Neuronal stem cell (in vitro differentiated cells): ENCODE data around the gene MFAP2.

Experiments
- DNase-seq: peaks from one replicate; pipeline ENCODE4 v3.0.0-alpha.2; 2013; ENCODE audit warnings: low spot score
- H2AFZ ChIP-seq: one replicate; pipeline ENCODE4 v1.6.1; 2013; ENCODE audit warnings: mild to moderate bottlenecking, low read length, inconsistent platforms
- H2AK5ac ChIP-seq: 2 replicates; pipeline ENCODE4 v1.6.1; 2013; ENCODE audit warnings: low read depth, mild to moderate bottlenecking, inconsistent platforms, low read length, moderate library complexity, mixed read lengths
- H2BK120ac ChIP-seq: 2 replicates; pipeline ENCODE4 v1.6.1; 2013; ENCODE audit warnings: low read depth, mild to moderate bottlenecking, inconsistent platforms, low read length, moderate library complexity, mixed read lengths
- H2BK12ac ChIP-seq: one replicate; pipeline ENCODE4 v1.6.1; 2013; ENCODE audit warnings: low read length, inconsistent platforms
- H2BK15ac ChIP-seq: 2 replicates; pipeline ENCODE4 v1.6.1; 2013; ENCODE audit warnings: mild to moderate bottlenecking, low read length, inconsistent platforms, mixed read lengths
- H2BK5ac ChIP-seq: one replicate; pipeline ENCODE4 v1.6.1; 2013; ENCODE audit warnings: inconsistent platforms, mild to moderate bottlenecking, low read length, moderate library complexity
- H3K14ac ChIP-seq: one replicate; pipeline ENCODE4 v1.6.1; 2013; ENCODE audit warnings: low read length, inconsistent platforms
- H3K18ac ChIP-seq: 2 replicates; pipeline ENCODE4 v1.6.1; 2013; ENCODE audit warnings: low read length, inconsistent platforms
- H3K23ac ChIP-seq: 2 replicates; pipeline ENCODE4 v1.6.1; 2013; ENCODE audit warnings: low read depth, mild to moderate bottlenecking, mixed read lengths, low read length, inconsistent platforms; ENCODE audit not compliant: poor library complexity
- H3K27ac ChIP-seq: replicated peaks from 3 replicates; pipeline ENCODE4 v1.5.1; 2013; ENCODE audit warnings: low read length, inconsistent platforms
- H3K27me3 ChIP-seq, 3 experiments: 2 replicates each; pipeline ENCODE4 v1.6.1; 2013; ENCODE audit warnings: low read length in 3 of 3, mild to moderate bottlenecking in 2 of 3, inconsistent platforms in 1 of 3, low read depth in 1 of 3, mixed read lengths in 1 of 3, moderate library complexity in 1 of 3; ENCODE audit not compliant: control insufficient read depth in 3 of 3, insufficient read depth in 3 of 3
- H3K36me3 ChIP-seq, 2 donors: replicated peaks in 1 of 2; 2 replicates each; pipeline ENCODE4 v1.6.1; 2013; ENCODE audit warnings: low read length in 2 of 2; ENCODE audit not compliant: control insufficient read depth in 2 of 2, insufficient read depth in 2 of 2
- H3K4ac ChIP-seq: 2 replicates; pipeline ENCODE4 v1.6.1; 2013; ENCODE audit warnings: inconsistent platforms, mild to moderate bottlenecking, low read length, moderate library complexity
- H3K4me1 ChIP-seq, 2 donors: 1 replicate in 1 of 2; 2 replicates in 1 of 2; pipeline ENCODE4 v1.6.1; 2013; ENCODE audit warnings: low read length in 2 of 2, low read depth in 1 of 2; ENCODE audit not compliant: control insufficient read depth in 2 of 2, insufficient read depth in 1 of 2
- H3K4me2 ChIP-seq: one replicate; pipeline ENCODE4 v1.6.1; 2013; ENCODE audit warnings: mild to moderate bottlenecking, low read length, inconsistent platforms; ENCODE audit not compliant: insufficient read depth, poor library complexity, severe bottlenecking
- H3K4me3 ChIP-seq, 2 donors: 2 replicates each; pipeline ENCODE4 v1.5.1; 2013; ENCODE audit warnings: low read length in 2 of 2, mild to moderate bottlenecking in 2 of 2, inconsistent platforms in 1 of 2, moderate library complexity in 1 of 2
- H3K79me1 ChIP-seq: one replicate; pipeline ENCODE4 v1.6.1; 2013; ENCODE audit warnings: low read depth, mild to moderate bottlenecking, inconsistent platforms, low read length, moderate library complexity
- H3K9ac ChIP-seq: one replicate; pipeline ENCODE4 v1.6.1; 2013; ENCODE audit warnings: mild to moderate bottlenecking, low read depth, low read length, inconsistent platforms; ENCODE audit not compliant: poor library complexity
- H3K9me3 ChIP-seq, 2 donors: replicated peaks in 1 of 2; 2 replicates each; pipeline versions ENCODE3 to v1.6.1; 2013; ENCODE audit warnings: low read length in 2 of 2, mild to moderate bottlenecking in 2 of 2, inconsistent platforms in 1 of 2, low read depth in 1 of 2, mixed read lengths in 1 of 2, moderate library complexity in 1 of 2; ENCODE audit not compliant: control insufficient read depth in 2 of 2, insufficient read depth in 1 of 2
- H4K8ac ChIP-seq: one replicate; pipeline ENCODE4 v1.6.1; 2013; ENCODE audit warnings: low read depth, mild to moderate bottlenecking, inconsistent platforms, low read length, moderate library complexity
- H4K91ac ChIP-seq: one replicate; pipeline ENCODE4 v1.6.1; 2013; ENCODE audit warnings: low read length, low read depth, mild to moderate bottlenecking, inconsistent platforms; ENCODE audit not compliant: poor library complexity
- WGBS, 2 donors: extraction: QIAGEN DNeasy Blood & Tissue Kit; methylation state at CpG; one replicate each; pipeline ENCODE4 v1.1.7; 2013; ENCODE audit warnings: missing lambda C conversion rate in 2 of 2, mixed read lengths in 1 of 2; ENCODE audit not compliant: insufficient read length in 2 of 2, insufficient replicate concordance in 1 of 2; ENCODE audit errors: extremely low coverage in 2 of 2; 5-methylcytosine and 5-hydroxymethylcytosine counted together

Gene MFAP2

DNA sequence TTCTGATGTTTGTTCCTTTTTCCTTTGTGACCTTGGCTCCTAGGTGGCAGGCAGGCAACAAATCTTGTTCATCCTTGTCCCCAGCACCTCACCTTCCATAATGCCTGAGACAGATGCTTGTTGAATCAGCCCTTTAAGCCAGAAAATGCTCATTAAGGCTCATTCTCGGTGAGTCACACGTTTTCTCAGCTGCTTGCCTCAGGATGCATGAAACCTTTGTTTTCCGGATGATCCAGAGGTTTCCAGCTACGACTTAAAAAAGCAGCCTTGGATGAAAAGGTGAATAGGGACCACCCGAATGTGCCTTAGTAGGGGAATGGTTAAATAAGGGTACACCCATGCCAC is 35.9 kb upstream of the MFAP2 start:
- H3K36me3 ChIP-seq = peaks cover 20 to 38% of the 10 kb centered on the region in 2 donors
- H2BK12ac ChIP-seq = no peak overlapping the region
- no peak overlapping the region for H3K23ac ChIP-seq
- no peaks in the 10 kb centered on the region for H3K9me3 ChIP-seq
- peaks cover 9 to 17% of the 10 kb centered on the region in 2 donors for H3K4me1 ChIP-seq
- no peak overlapping the region for H3K9ac ChIP-seq
- H3K18ac ChIP-seq = no peak overlapping the region
- H2BK5ac ChIP-seq = no peak overlapping the region
- no peak overlapping the region for H3K27ac ChIP-seq
- H2AK5ac ChIP-seq = no peak overlapping the region
- H3K79me1 ChIP-seq = no peaks in the 10 kb centered on the region
- no peak overlapping the region for H4K8ac ChIP-seq
- no peak overlapping the region for H3K14ac ChIP-seq
- no peak overlapping the region for H2BK120ac ChIP-seq
- no peak overlapping the region for H4K91ac ChIP-seq
- H3K27me3 ChIP-seq = peaks cover 0 to 3% (median 0%) of the 10 kb centered on the region in 3 experiments
- H3K4me3 ChIP-seq = peak overlapping the region in 1 of 2 donors; percentile 10
- H2AFZ ChIP-seq = peak overlapping the region; percentile 60
- no CpG with 5 or more reads among the region's 5 CpGs for WGBS, 2 donors
- H3K4ac ChIP-seq = no peak overlapping the region
- H2BK15ac ChIP-seq = no peak overlapping the region
- no peak for DNase-seq
- H3K4me2 ChIP-seq = no peak overlapping the region

GRCh38 chr1:17014671-17015567 is 34.5 kb upstream of the MFAP2 start:
- Histone ChIP-seq H3K4me2 (no peak overlapping the region), H3K23ac (no peak overlapping the region), H4K8ac (no peak overlapping the region), H2BK120ac (no peak overlapping the region), H3K4me1 (peaks cover 16 to 22% of the 10 kb centered on the region in 2 donors), H3K14ac (no peak overlapping the region), H3K9ac (no peak overlapping the region), H3K27ac (no peak overlapping the region), H3K4ac (no peak overlapping the region), H2BK12ac (no peak overlapping the region), H3K18ac (no peak overlapping the region), H4K91ac (no peak overlapping the region), H2AK5ac (no peak overlapping the region), H3K9me3 (no peaks in the 10 kb centered on the region), H2AFZ (no peak overlapping the region), H3K4me3 (no peak overlapping the region), H3K36me3 (peaks cover 8 to 24% of the 10 kb centered on the region in 2 donors), H2BK5ac (no peak overlapping the region), H3K27me3 (peaks cover 0 to 3% (median 2%) of the 10 kb centered on the region in 3 experiments), H3K79me1 (no peaks in the 10 kb centered on the region), H2BK15ac (no peak overlapping the region)
- no peak for DNase-seq
- no CpG with 5 or more reads among the region's 10 CpGs for WGBS, 2 donors

GRCh38 chr1:17013491-17014320 is 33.3 kb upstream of the MFAP2 start:
- Histone ChIP-seq H2BK5ac (no peak overlapping the region), H3K4me2 (no peak overlapping the region), H4K91ac (no peak overlapping the region), H3K4me1 (peaks cover 16 to 22% of the 10 kb centered on the region in 2 donors), H3K27me3 (peaks cover 0 to 3% (median 2%) of the 10 kb centered on the region in 3 experiments), H3K23ac (no peak overlapping the region), H2BK12ac (no peak overlapping the region), H2AFZ (peak overlapping the region; percentile 24), H3K4ac (no peak overlapping the region), H2BK120ac (no peak overlapping the region), H3K79me1 (no peaks in the 10 kb centered on the region), H3K27ac (no peak overlapping the region), H3K36me3 (peaks cover 5 to 12% of the 10 kb centered on the region in 2 donors), H2BK15ac (no peak overlapping the region), H2AK5ac (no peak overlapping the region), H3K9ac (no peak overlapping the region), H3K18ac (no peak overlapping the region), H3K14ac (no peak overlapping the region), H3K9me3 (no peaks in the 10 kb centered on the region), H3K4me3 (no peak overlapping the region), H4K8ac (no peak overlapping the region)
- DNase-seq = no peak
- no CpG with 5 or more reads among the region's 13 CpGs for WGBS, 2 donors
